GM13977 (cell line): ENCODE results near the gene WWOX.

Experiments
- DNase-seq: peaks from one replicate; pipeline ENCODE4 v3.0.0; 2012; ENCODE audit warnings: low spot score
- in situ Hi-C: fragments of 300-500 bp; cut with MboI; formaldehyde crosslinking; loops from one replicate; pipeline ENCODE4 v1.12.0; 2022; ENCODE audit warnings: low sequenced_read_pairs, low pct_unique_long_range_greater_than_20kb, mixed read lengths, inconsistent platforms; ENCODE audit not compliant: unreplicated experiment
- TF ChIP-seq, protein P1 (sequence below): IDR thresholded peaks from 2 replicates; pipeline ENCODE4 v1.5.1; 2012; ENCODE audit warnings: mild to moderate bottlenecking, control low read depth; ENCODE audit not compliant: insufficient read depth; ENCODE audit errors: extremely low read depth, missing control alignments

WWOX gene

DNA sequence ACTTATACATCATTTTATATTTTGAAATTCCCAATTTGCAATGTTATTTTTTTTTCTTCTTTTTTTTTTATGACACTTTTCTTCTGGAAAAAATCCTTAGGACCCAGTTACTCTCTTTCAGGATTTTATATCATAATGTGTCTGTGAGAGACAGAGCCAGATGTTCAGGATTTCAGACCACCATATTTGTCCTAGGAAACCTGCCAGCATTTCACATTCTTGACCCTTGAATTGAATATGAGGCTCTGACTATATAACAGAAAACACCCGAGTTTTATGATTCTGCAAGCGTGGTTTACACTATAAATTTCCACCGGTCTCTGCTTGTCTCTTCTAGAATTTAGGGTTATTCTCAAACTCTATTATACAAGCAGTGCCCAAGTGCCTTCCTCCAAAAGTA, 621.0 kb downstream of the WWOX start:
- DNase-seq = no peak
- TF ChIP-seq, protein P1, sequence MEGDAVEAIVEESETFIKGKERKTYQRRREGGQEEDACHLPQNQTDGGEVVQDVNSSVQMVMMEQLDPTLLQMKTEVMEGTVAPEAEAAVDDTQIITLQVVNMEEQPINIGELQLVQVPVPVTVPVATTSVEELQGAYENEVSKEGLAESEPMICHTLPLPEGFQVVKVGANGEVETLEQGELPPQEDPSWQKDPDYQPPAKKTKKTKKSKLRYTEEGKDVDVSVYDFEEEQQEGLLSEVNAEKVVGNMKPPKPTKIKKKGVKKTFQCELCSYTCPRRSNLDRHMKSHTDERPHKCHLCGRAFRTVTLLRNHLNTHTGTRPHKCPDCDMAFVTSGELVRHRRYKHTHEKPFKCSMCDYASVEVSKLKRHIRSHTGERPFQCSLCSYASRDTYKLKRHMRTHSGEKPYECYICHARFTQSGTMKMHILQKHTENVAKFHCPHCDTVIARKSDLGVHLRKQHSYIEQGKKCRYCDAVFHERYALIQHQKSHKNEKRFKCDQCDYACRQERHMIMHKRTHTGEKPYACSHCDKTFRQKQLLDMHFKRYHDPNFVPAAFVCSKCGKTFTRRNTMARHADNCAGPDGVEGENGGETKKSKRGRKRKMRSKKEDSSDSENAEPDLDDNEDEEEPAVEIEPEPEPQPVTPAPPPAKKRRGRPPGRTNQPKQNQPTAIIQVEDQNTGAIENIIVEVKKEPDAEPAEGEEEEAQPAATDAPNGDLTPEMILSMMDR = no peak
- in situ Hi-C loops = no loop called here

DNA sequence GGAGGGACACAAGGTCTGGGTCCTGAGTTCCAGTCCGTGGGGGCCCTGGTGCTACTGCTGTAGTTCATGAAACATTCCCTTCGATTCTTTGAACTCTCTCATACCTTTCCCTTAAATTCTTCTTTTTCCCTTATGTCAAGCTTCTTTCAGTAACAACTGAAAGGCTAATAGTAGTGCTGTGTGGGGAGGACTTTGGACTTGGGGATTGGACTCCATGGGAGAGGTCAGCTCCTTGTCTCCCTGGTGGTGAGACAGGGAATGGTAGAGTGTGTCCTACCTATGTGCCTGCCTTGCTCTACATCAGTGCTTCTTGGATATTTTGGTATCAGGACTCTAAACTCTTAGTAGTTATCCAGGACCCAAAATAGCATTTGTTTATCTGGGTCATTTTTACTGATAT, 628.1 kb downstream of the WWOX start:
- DNase-seq = no peak
- TF ChIP-seq, protein P1 = no peak
- in situ Hi-C loops = no loop called here

DNA sequence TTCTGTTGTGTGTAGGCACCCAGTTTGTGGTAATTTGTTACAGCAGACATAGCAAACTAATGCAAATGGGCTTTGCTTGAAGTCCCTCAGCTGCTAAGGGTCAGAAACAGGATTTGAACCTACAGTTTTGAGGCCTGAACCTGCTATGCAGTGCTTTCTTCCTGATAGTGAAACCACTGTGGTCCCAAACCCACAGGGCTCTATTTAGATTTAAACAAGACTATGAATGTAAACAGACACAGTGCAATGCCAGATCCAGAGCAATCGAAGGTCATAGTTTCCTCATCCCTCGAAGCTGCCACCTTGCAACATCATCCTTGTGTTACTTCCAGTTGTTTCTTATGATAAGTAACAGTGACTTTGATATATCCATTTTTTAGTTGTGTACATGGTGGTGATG, 630.2 kb downstream of the WWOX start:
- TF ChIP-seq, protein P1 = no peak
- in situ Hi-C loops = no loop called here
- no peak for DNase-seq

DNA sequence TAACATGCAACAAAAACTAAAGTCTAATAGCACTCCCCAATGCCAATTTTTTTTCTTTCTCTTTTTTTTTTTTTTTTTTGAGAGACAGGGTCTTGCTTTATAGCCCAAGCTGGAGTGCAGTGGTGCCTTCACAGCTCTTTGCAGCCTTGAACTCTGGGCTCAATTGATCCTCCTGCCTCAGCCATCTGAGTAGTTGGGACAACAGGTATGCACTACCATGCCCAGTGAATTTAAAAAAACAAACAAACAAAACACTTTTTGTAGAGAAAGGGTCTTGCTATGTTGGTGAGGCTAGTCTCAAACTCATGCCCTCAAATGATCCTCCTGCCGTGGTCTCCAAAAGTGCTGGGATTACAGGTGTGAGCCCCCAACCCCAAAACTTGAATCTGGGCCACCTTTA, 632.3 kb downstream of the WWOX start:
- TF ChIP-seq, protein P1 = no peak
- in situ Hi-C loops = no loop called here
- no peak for DNase-seq

DNA sequence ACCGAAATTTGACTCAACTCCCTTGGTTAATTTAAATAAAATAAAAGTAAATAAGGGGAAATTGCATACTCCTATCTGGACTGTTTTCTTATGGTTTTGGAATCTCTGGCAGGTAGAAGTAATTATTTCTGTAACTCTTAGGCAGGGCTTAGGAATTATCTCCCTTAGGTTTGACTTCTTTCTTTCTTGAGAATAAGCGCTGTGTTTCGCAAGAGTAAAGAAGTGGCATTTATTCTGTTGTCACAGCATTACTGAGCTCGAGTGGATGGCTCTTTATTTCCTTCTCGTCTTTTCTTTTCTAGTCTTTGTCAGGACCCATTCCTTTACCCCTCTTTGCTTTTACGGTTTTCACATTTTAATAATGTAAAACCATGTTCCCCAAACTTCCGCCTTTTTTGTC, 633.2 kb downstream of the WWOX start:
- TF ChIP-seq, protein P1 = no peak
- no peak for DNase-seq
- in situ Hi-C loops = no loop called here

DNA sequence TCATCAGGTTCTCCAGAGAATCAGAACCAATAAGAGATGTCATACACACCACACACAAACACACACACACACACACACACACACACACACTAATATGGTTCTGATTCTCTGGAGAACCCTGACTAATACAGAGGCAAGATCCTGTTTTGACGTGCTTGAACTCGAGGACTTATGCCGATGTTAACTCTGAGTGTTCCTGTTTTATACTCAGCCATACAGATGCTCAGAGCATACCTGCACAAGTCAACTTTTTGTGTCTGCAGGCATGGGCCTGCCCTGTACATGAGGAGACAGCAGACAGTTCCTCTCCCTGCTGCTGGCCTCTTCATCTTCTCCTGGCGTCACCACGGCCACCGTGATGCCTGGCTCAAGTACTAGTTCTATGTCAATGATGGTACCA, 635.9 kb downstream of the WWOX start:
- in situ Hi-C loops = no loop called here
- TF ChIP-seq, protein P1 = no peak
- no peak for DNase-seq

DNA sequence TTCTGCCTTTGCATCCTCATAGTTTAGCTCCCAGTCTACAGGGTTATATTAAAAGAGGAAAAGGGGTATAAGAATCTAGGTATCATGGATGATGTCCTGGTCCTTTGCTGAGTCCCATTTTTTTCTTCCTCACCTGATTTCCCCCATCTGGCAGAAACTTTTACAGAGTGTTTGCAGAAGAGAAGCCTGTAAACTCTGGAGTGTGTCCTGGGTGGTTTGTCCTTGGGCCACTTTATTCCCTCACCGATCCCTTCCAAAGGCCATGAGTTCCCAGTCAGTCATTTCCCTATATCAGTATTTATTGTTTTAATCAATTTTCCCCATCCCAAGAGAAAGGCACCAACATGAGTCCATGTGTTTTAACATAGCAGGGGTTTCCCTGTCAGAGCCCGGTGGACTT, 638.2 kb downstream of the WWOX start:
- in situ Hi-C loops = no loop called here
- TF ChIP-seq, protein P1 = no peak
- DNase-seq = no peak
